Neuronal stem cell (in vitro differentiated cells): ENCODE data around the gene PWWP2B.
A peak's percentile ranks its signal among the peaks of the same experiment; 100 is the strongest.

Source experiments
- DNase-seq: peaks from one replicate; pipeline ENCODE4 v3.0.0-alpha.2; 2013; ENCODE audit warnings: low spot score
- H2AFZ ChIP-seq: one replicate; pipeline ENCODE4 v1.6.1; 2013; ENCODE audit warnings: mild to moderate bottlenecking, low read length, inconsistent platforms
- H2AK5ac ChIP-seq: 2 replicates; pipeline ENCODE4 v1.6.1; 2013; ENCODE audit warnings: low read depth, mild to moderate bottlenecking, inconsistent platforms, low read length, moderate library complexity, mixed read lengths
- H2BK120ac ChIP-seq: 2 replicates; pipeline ENCODE4 v1.6.1; 2013; ENCODE audit warnings: low read depth, mild to moderate bottlenecking, inconsistent platforms, low read length, moderate library complexity, mixed read lengths
- H2BK12ac ChIP-seq: one replicate; pipeline ENCODE4 v1.6.1; 2013; ENCODE audit warnings: low read length, inconsistent platforms
- H2BK15ac ChIP-seq: 2 replicates; pipeline ENCODE4 v1.6.1; 2013; ENCODE audit warnings: mild to moderate bottlenecking, low read length, inconsistent platforms, mixed read lengths
- H2BK5ac ChIP-seq: one replicate; pipeline ENCODE4 v1.6.1; 2013; ENCODE audit warnings: inconsistent platforms, mild to moderate bottlenecking, low read length, moderate library complexity
- H3K14ac ChIP-seq: one replicate; pipeline ENCODE4 v1.6.1; 2013; ENCODE audit warnings: low read length, inconsistent platforms
- H3K18ac ChIP-seq: 2 replicates; pipeline ENCODE4 v1.6.1; 2013; ENCODE audit warnings: low read length, inconsistent platforms
- H3K23ac ChIP-seq: 2 replicates; pipeline ENCODE4 v1.6.1; 2013; ENCODE audit warnings: low read depth, mild to moderate bottlenecking, mixed read lengths, low read length, inconsistent platforms; ENCODE audit not compliant: poor library complexity
- H3K27ac ChIP-seq: replicated peaks from 3 replicates; pipeline ENCODE4 v1.5.1; 2013; ENCODE audit warnings: low read length, inconsistent platforms
- H3K27me3 ChIP-seq, 3 experiments: 2 replicates each; pipeline ENCODE4 v1.6.1; 2013; ENCODE audit warnings: low read length in 3 of 3, mild to moderate bottlenecking in 2 of 3, inconsistent platforms in 1 of 3, low read depth in 1 of 3, mixed read lengths in 1 of 3, moderate library complexity in 1 of 3; ENCODE audit not compliant: control insufficient read depth in 3 of 3, insufficient read depth in 3 of 3
- H3K36me3 ChIP-seq, 2 donors: replicated peaks in 1 of 2; 2 replicates each; pipeline ENCODE4 v1.6.1; 2013; ENCODE audit warnings: low read length in 2 of 2; ENCODE audit not compliant: control insufficient read depth in 2 of 2, insufficient read depth in 2 of 2
- H3K4ac ChIP-seq: 2 replicates; pipeline ENCODE4 v1.6.1; 2013; ENCODE audit warnings: inconsistent platforms, mild to moderate bottlenecking, low read length, moderate library complexity
- H3K4me1 ChIP-seq, 2 donors: 1 replicate in 1 of 2; 2 replicates in 1 of 2; pipeline ENCODE4 v1.6.1; 2013; ENCODE audit warnings: low read length in 2 of 2, low read depth in 1 of 2; ENCODE audit not compliant: control insufficient read depth in 2 of 2, insufficient read depth in 1 of 2
- H3K4me2 ChIP-seq: one replicate; pipeline ENCODE4 v1.6.1; 2013; ENCODE audit warnings: mild to moderate bottlenecking, low read length, inconsistent platforms; ENCODE audit not compliant: insufficient read depth, poor library complexity, severe bottlenecking
- H3K4me3 ChIP-seq, 2 donors: 2 replicates each; pipeline ENCODE4 v1.5.1; 2013; ENCODE audit warnings: low read length in 2 of 2, mild to moderate bottlenecking in 2 of 2, inconsistent platforms in 1 of 2, moderate library complexity in 1 of 2
- H3K79me1 ChIP-seq: one replicate; pipeline ENCODE4 v1.6.1; 2013; ENCODE audit warnings: low read depth, mild to moderate bottlenecking, inconsistent platforms, low read length, moderate library complexity
- H3K9ac ChIP-seq: one replicate; pipeline ENCODE4 v1.6.1; 2013; ENCODE audit warnings: mild to moderate bottlenecking, low read depth, low read length, inconsistent platforms; ENCODE audit not compliant: poor library complexity
- H3K9me3 ChIP-seq, 2 donors: replicated peaks in 1 of 2; 2 replicates each; pipeline versions ENCODE3 to v1.6.1; 2013; ENCODE audit warnings: low read length in 2 of 2, mild to moderate bottlenecking in 2 of 2, inconsistent platforms in 1 of 2, low read depth in 1 of 2, mixed read lengths in 1 of 2, moderate library complexity in 1 of 2; ENCODE audit not compliant: control insufficient read depth in 2 of 2, insufficient read depth in 1 of 2
- H4K8ac ChIP-seq: one replicate; pipeline ENCODE4 v1.6.1; 2013; ENCODE audit warnings: low read depth, mild to moderate bottlenecking, inconsistent platforms, low read length, moderate library complexity
- H4K91ac ChIP-seq: one replicate; pipeline ENCODE4 v1.6.1; 2013; ENCODE audit warnings: low read length, low read depth, mild to moderate bottlenecking, inconsistent platforms; ENCODE audit not compliant: poor library complexity
- WGBS, 2 donors: extraction: QIAGEN DNeasy Blood & Tissue Kit; methylation state at CpG; one replicate each; pipeline ENCODE4 v1.1.7; 2013; ENCODE audit warnings: missing lambda C conversion rate in 2 of 2, mixed read lengths in 1 of 2; ENCODE audit not compliant: insufficient read length in 2 of 2, insufficient replicate concordance in 1 of 2; ENCODE audit errors: extremely low coverage in 2 of 2; 5-methylcytosine and 5-hydroxymethylcytosine counted together

PWWP2B gene

GRCh38 chr10:132423966-132424861 is 27.2 kb downstream of the PWWP2B start:
- no peak for DNase-seq
- Histone ChIP-seq H2BK120ac (peak overlapping the region; percentile 57), H3K9me3 (peaks cover 0 to 7% of the 10 kb centered on the region in 2 donors), H2AK5ac (peak overlapping the region; percentile 98), H3K4me3 (no peak overlapping the region), H3K27me3 (peaks cover 0 to 1% (median 0%) of the 10 kb centered on the region in 3 experiments), H2BK12ac (peak overlapping the region; percentile 36), H2BK15ac (no peak overlapping the region), H4K91ac (no peak overlapping the region), H3K9ac (peak overlapping the region; percentile 14), H2AFZ (no peak overlapping the region), H3K4me1 (peaks cover 11 to 18% of the 10 kb centered on the region in 2 donors), H3K4me2 (no peak overlapping the region), H3K4ac (no peak overlapping the region), H3K36me3 (peaks cover 0 to 3% of the 10 kb centered on the region in 2 donors), H3K79me1 (peaks cover 5% of the 10 kb centered on the region), H2BK5ac (peak overlapping the region; percentile 61), H3K14ac (peak overlapping the region; percentile 86), H3K27ac (no peak overlapping the region), H3K23ac (peak overlapping the region; percentile 16), H4K8ac (no peak overlapping the region), H3K18ac (peak overlapping the region; percentile 52)
- no CpG with 5 or more reads among the region's 21 CpGs for WGBS, 2 donors

GRCh38 chr10:132425029-132425756 is 28.2 kb downstream of the PWWP2B start:
- Histone ChIP-seq H2BK12ac (peak overlapping the region; percentile 67), H2BK120ac (no peak overlapping the region), H3K4me1 (peaks cover 11 to 26% of the 10 kb centered on the region in 2 donors), H2AFZ (no peak overlapping the region), H3K4ac (no peak overlapping the region), H3K18ac (peak overlapping the region; percentile 90), H2AK5ac (peak overlapping the region; percentile 86), H3K9me3 (peaks cover 0 to 7% of the 10 kb centered on the region in 2 donors), H3K23ac (peak overlapping the region; percentile 99), H4K91ac (peak overlapping the region; percentile 90), H3K79me1 (peaks cover 6% of the 10 kb centered on the region), H3K14ac (peak overlapping the region; percentile 100), H3K27ac (no peak overlapping the region), H3K27me3 (peaks cover 0 to 1% (median 0%) of the 10 kb centered on the region in 3 experiments), H4K8ac (peak overlapping the region; percentile 99), H3K36me3 (peaks cover 0 to 3% of the 10 kb centered on the region in 2 donors), H2BK15ac (peak overlapping the region; percentile 84), H3K4me3 (peak overlapping the region in 1 of 2 donors; percentile 59), H3K9ac (peak overlapping the region; percentile 88), H3K4me2 (no peak overlapping the region), H2BK5ac (no peak overlapping the region)
- WGBS, 2 donors = no CpG with 5 or more reads among the region's 61 CpGs
- no peak for DNase-seq

DNA sequence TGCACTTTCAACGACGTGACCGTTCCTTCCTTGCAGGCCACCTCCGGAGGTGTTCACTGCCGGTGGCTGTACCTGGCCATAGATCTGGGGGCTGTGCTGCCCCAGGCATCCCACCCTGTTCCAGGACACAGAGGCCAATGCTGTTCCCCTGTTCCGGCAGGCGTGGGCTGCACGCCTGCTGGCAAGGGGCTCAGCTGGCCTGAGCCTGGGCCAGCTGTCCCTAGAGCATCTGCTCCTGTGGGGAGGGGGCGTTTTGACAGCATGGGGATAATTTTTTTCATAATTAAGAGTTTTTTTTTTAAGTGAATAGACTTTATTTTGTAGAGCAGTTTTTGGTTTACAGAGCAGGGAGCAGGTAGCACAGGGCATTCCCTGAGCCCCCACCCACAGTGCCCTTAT is 28.8 kb downstream of the PWWP2B start:
- DNase-seq = no peak
- Histone ChIP-seq H3K79me1 (peaks cover 7% of the 10 kb centered on the region), H3K27ac (no peak overlapping the region), H3K27me3 (peaks cover 0 to 1% (median 0%) of the 10 kb centered on the region in 3 experiments), H2BK12ac (peak overlapping the region; percentile 67), H4K8ac (no peak overlapping the region), H3K14ac (peak overlapping the region; percentile 100), H3K18ac (peak overlapping the region; percentile 90), H2AFZ (no peak overlapping the region), H2BK5ac (no peak overlapping the region), H3K36me3 (peaks cover 0 to 3% of the 10 kb centered on the region in 2 donors), H3K4me3 (peak overlapping the region in 1 of 2 donors; percentile 59), H3K4me1 (peaks cover 11 to 24% of the 10 kb centered on the region in 2 donors), H2BK120ac (no peak overlapping the region), H3K4ac (no peak overlapping the region), H3K4me2 (no peak overlapping the region), H2AK5ac (peak overlapping the region; percentile 86), H3K9ac (peak overlapping the region; percentile 78), H3K9me3 (peaks cover 0 to 7% of the 10 kb centered on the region in 2 donors), H3K23ac (peak overlapping the region; percentile 99), H4K91ac (peak overlapping the region; percentile 90), H2BK15ac (peak overlapping the region; percentile 84)
- no CpG with 5 or more reads among the region's 9 CpGs for WGBS, 2 donors
